ENCODE results near the gene TMSB15A.
"Not testable (repeated sequence)": the region's sequence is repeated elsewhere in the genome, so short reads cannot be mapped to it uniquely, and the experiment has no call there.

DNA sequence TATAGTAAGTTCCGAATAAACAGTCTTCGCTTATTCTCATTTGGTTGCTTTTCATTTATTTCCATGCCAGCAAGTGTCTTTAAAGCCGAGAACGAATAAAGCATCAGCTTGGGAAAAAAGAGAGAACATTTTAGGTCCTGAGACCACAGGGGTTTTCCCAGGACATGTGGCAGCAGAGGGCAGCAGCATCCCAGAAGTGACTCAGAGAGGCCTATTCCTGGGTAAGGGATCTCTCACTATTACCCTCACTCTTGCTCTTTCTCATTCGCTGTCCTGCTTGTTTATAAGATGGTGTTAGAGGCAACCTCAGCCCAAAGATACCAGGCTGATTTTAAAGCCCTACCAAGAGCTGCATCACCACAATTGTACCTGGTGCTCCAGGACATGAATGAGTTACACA lies 37.8 kb downstream of the TMSB15A start:
- TF ChIP-seq POLR2A (IDR thresholded peaks at IDR 0.05; ENCODE audit: low read length); GATA1 (IDR thresholded peaks at IDR 0.05; ENCODE audit: low read depth, low read length): not testable (repeated sequence)
